ENCODE results near the gene SUN1. TPM values are rescaled to one million over a fixed set of nuclear protein-coding genes. Genes with fewer than 3 reads are reported as not detected.
A peak's percentile ranks its signal among the peaks of the same experiment; 100 is the strongest.

SUN1 gene
- total and polyA plus RNA-seq, 12 donors: 69.2 to 211 (median 183) TPM

- H3K9me3 ChIP-seq: no peaks in the 10 kb centered on the region
- intact Hi-C loops (cut with DNase I): loop anchor here in 2 of 10 donors (2.0 to 10.0 kb wide), 3 partner anchors 52 to 552 kb away; no protein-coding TSS in a partner anchor
- peaks cover 10 to 74% (median 53%) of the 10 kb centered on the region in 9 donors for H3K4me1 ChIP-seq
- peak in 7 of 9 donors; percentile 17 to 61 (median 39) for TF ChIP-seq CTCF (IDR thresholded peaks at IDR 0.05)
- 0 to 1% methylated on average over 86 to 129 of the region's 129 CpGs for whole genome bisulfite sequencing, 2 donors
- peak within 1 kb of the TSS; percentile 55 to 94 (median 90) for H3K27ac ChIP-seq
- peak; percentile 95 to 97 for DNase-seq
- ATAC-seq: peak; percentile 80 to 89 (median 84)
- peak within 1 kb of the TSS; percentile 78 to 97 (median 84) for H3K4me3 ChIP-seq
- peaks cover 0 to 56% (median 20%) of the 10 kb centered on the region in 9 donors for H3K36me3 ChIP-seq
- H3K27me3 ChIP-seq: no peaks in the 10 kb centered on the region
These were observed 44.0 kb downstream of the SUN1 start, which contains the start of gene GET4 for GRCh38 chr7:876077-876971. GET4 (plus strand) TSS chr7:876554; CDS start chr7:876646, 92 bp downstream.

- peak overlapping the region; percentile 78 to 97 (median 84) for H3K4me3 ChIP-seq
- H3K27me3 ChIP-seq: no peaks in the 10 kb centered on the region
- 1 to 2% methylated on average over 19 to 26 of the region's 26 CpGs for WGBS, 2 donors
- H3K36me3 ChIP-seq: peaks cover 0 to 49% (median 13%) of the 10 kb centered on the region in 9 donors
- intact Hi-C loops (cut with DNase I): loop anchor here in 2 of 10 donors (2.0 to 10.0 kb wide), 3 partner anchors 52 to 552 kb away; no protein-coding TSS in a partner anchor
- ATAC-seq (peak in 1 of 8 donors; percentile 1), DNase-seq (peak in 1 of 2 donors; percentile 43)
- peaks cover 10 to 71% (median 53%) of the 10 kb centered on the region in 9 donors for H3K4me1 ChIP-seq
- H3K9me3 ChIP-seq: no peaks in the 10 kb centered on the region
- peak overlapping the region; percentile 55 to 94 (median 89) for H3K27ac ChIP-seq
- TF ChIP-seq CTCF (IDR thresholded peaks at IDR 0.05): no peak
These were observed 44.7 kb downstream of the SUN1 start for GRCh38 chr7:876972-877311.

- Histone ChIP-seq H3K4me1 (peaks cover 10 to 65% (median 50%) of the 10 kb centered on the region in 9 donors), H3K27me3 (no peaks in the 10 kb centered on the region), H3K4me3 (peak overlapping the region; percentile 78 to 97 (median 84)), H3K36me3 (peaks cover 0 to 46% (median 7%) of the 10 kb centered on the region in 9 donors), H3K9me3 (no peaks in the 10 kb centered on the region), H3K27ac (peak overlapping the region in 8 of 10 donors; percentile 80 to 94 (median 89))
- 16 to 25% methylated on average over 43 to 47 of the region's 47 CpGs for WGBS, 2 donors
- ATAC-seq (peak in 1 of 8 donors; percentile 2), DNase-seq (peak in 1 of 2 donors; percentile 32)
- intact Hi-C loops (cut with DNase I): loop anchor here in 2 of 10 donors (2.0 to 10.0 kb wide), 3 partner anchors 53 to 553 kb away; no protein-coding TSS in a partner anchor
- TF ChIP-seq CTCF (IDR thresholded peaks at IDR 0.05): no peak
These were observed 45.3 kb downstream of the SUN1 start for GRCh38 chr7:877312-878232.

All from heart right ventricle (tissue), 16 donors.